Measurements from ENCODE around the gene GPX6. TPM values are rescaled to one million over a fixed set of nuclear protein-coding genes. Genes with fewer than 3 reads are reported as not detected.
A peak's percentile ranks its signal among the peaks of the same experiment; 100 is the strongest.

GPX6 gene
- total and polyA plus RNA-seq, 4 donors: not detected

- no peaks in the 10 kb centered on the region for H3K36me3 ChIP-seq (ENCODE audit: control insufficient read depth in 4 of 4, insufficient read depth in 3 of 4, low read depth in 1 of 4, low read length in 3 of 4)
- peaks cover 0 to 6% (median 0%) of the 10 kb centered on the region in 4 donors for H3K4me1 ChIP-seq (ENCODE audit: control insufficient read depth in 4 of 4, insufficient read depth in 4 of 4, low read length in 3 of 4)
- no peak overlapping the region for H3K4me3 ChIP-seq (ENCODE audit: low read depth in 1 of 3, low read length in 3 of 3)
- H3K27me3 ChIP-seq (ENCODE audit: control insufficient read depth in 4 of 4, insufficient read depth in 4 of 4, low read length in 3 of 4): no peaks in the 10 kb centered on the region
- H3K27ac ChIP-seq (ENCODE audit: low read depth in 1 of 2, low read length in 2 of 2): no peak overlapping the region
- TF ChIP-seq ZBTB33 (IDR thresholded peaks at IDR 0.05) (no peak), TAF1 (conservative IDR thresholded peaks at IDR 0.05) (no peak), YY1 (IDR thresholded peaks at IDR 0.05) (no peak), JUND (IDR thresholded peaks at IDR 0.05) (no peak), HNF4A (conservative IDR thresholded peaks at IDR 0.05) (no peak), HNF4G (IDR thresholded peaks at IDR 0.05) (no peak), REST (IDR thresholded peaks at IDR 0.05) (no peak), NR2F2 (IDR thresholded peaks at IDR 0.05) (no peak), RXRA (IDR thresholded peaks at IDR 0.05) (no peak), FOXA1 (IDR thresholded peaks at IDR 0.05) (no peak), EGR1 (IDR thresholded peaks at IDR 0.05; ENCODE audit: low read depth in 2 of 2) (no peak)
- H3K9me3 ChIP-seq (ENCODE audit: control insufficient read depth in 4 of 4, low read length in 3 of 4): peaks cover 0 to 2% (median 0%) of the 10 kb centered on the region in 4 donors
- no peak for DNase-seq (ENCODE audit: low spot score)
- 58% methylated on average over 31 of the region's 31 CpGs for WGBS
- H3K9ac ChIP-seq (ENCODE audit: low read depth in 1 of 2, low read length in 2 of 2): no peak overlapping the region
Observed at GRCh38 chr6:28543651-28544610, 28.3 kb upstream of the GPX6 start.

GRCh38 chr6:28542440-28543296, 27.1 kb upstream of the GPX6 start:
- no peaks in the 10 kb centered on the region for H3K27me3 ChIP-seq (ENCODE audit: control insufficient read depth in 4 of 4, insufficient read depth in 4 of 4, low read length in 3 of 4)
- H3K27ac ChIP-seq (ENCODE audit: low read depth in 1 of 2, low read length in 2 of 2): no peak overlapping the region
- no peaks in the 10 kb centered on the region for H3K36me3 ChIP-seq (ENCODE audit: control insufficient read depth in 4 of 4, insufficient read depth in 3 of 4, low read depth in 1 of 4, low read length in 3 of 4)
- H3K4me1 ChIP-seq (ENCODE audit: control insufficient read depth in 4 of 4, insufficient read depth in 4 of 4, low read length in 3 of 4): peaks cover 0 to 6% (median 0%) of the 10 kb centered on the region in 4 donors
- TF ChIP-seq RAD21 (IDR thresholded peaks at IDR 0.05) (peak; percentile 28 to 34), CTCF (IDR thresholded peaks at IDR 0.05; ENCODE audit: low read depth, low read length, missing input control) (peak; percentile 34), MAX (IDR thresholded peaks at IDR 0.05) (peak; percentile 74), HNF4A (conservative IDR thresholded peaks at IDR 0.05) (peak in 1 of 2 donors; percentile 35), RXRA (IDR thresholded peaks at IDR 0.05) (peak in 1 of 2 donors; percentile 26), FOXA1 (IDR thresholded peaks at IDR 0.05) (no peak), GABPA (IDR thresholded peaks at IDR 0.05 in 1 of 2, conservative IDR thresholded peaks at IDR 0.05 in 1 of 2) (no peak), HNF4G (IDR thresholded peaks at IDR 0.05) (no peak), ATF3 (IDR thresholded peaks at IDR 0.05) (peak; percentile 97), EGR1 (IDR thresholded peaks at IDR 0.05; ENCODE audit: low read depth in 2 of 2) (peak in 1 of 2 donors; percentile 58), JUND (IDR thresholded peaks at IDR 0.05) (no peak)
- no peak overlapping the region for H3K9ac ChIP-seq (ENCODE audit: low read depth in 1 of 2, low read length in 2 of 2)
- H3K4me3 ChIP-seq (ENCODE audit: low read depth in 1 of 3, low read length in 3 of 3): peak overlapping the region; percentile 8 to 32 (median 23)
- peak; percentile 63 for DNase-seq (ENCODE audit: low spot score)
- WGBS: 7% methylated on average over 30 of the region's 30 CpGs
- H3K9me3 ChIP-seq (ENCODE audit: control insufficient read depth in 4 of 4, low read length in 3 of 4): peaks cover 0 to 2% (median 0%) of the 10 kb centered on the region in 4 donors
